GM18870 (cell line): Measurements from ENCODE around the gene DNAH14.
"Not testable (repeated sequence)": the region's sequence is repeated elsewhere in the genome, so short reads cannot be mapped to it uniquely, and the experiment has no call there.

Experiments
- ATAC-seq: cut with Tn5 transposase; IDR thresholded peaks from one replicate; pipeline ENCODE4 v1.9.1; 2021; ENCODE audit warnings: moderate library complexity; ENCODE audit not compliant: unreplicated experiment

Gene DNAH14

DNA sequence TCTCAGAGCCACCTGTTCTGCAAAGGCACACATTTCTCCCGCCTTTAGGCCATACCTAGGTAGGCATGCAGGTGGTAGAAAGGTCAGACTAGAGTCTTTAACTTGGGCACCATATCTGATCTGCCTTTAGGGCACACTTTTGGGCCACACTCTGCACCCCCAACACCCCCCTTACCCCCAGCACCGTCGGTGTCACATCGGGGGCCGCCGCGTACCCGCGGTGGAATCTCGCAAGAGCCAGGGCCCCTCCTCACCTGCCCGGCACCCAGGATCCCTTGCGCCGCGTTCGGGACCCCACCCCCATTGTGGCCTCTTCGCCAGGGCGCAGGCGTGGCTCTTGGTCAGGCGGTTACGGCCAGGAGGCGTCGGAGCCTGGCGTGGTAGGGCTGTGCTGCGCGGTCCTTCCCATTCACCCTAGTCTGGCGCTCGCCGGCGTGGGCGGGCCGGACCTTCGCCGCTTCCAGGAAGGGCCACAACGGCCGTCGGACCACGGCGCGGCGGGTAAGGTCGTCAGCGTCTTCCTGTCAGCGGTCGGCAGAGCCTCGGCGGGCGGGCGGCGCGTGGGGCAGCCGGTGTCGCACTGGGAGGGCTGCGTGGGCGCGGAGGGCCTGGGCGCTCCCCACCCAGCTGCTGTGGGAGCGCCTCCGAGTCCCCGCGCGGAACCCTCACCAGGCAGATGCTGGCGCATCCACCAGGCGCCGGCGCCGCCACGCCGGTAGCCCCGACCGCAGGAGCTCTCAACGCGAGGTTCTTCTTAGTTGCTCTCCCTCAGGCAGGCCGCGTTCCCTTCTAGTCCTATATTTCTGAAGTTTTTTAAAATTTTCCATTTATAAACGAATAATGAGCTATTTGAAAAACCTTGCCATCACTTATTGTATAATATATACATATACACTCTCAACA is at the start of gene DNAH14:
Gene DNAH14 (plus strand): TSS at position 341 of the 903 bp plus-strand sequence. CDS start 23,028 bp downstream, outside the sequence.
- ATAC-seq: no peak

DNA sequence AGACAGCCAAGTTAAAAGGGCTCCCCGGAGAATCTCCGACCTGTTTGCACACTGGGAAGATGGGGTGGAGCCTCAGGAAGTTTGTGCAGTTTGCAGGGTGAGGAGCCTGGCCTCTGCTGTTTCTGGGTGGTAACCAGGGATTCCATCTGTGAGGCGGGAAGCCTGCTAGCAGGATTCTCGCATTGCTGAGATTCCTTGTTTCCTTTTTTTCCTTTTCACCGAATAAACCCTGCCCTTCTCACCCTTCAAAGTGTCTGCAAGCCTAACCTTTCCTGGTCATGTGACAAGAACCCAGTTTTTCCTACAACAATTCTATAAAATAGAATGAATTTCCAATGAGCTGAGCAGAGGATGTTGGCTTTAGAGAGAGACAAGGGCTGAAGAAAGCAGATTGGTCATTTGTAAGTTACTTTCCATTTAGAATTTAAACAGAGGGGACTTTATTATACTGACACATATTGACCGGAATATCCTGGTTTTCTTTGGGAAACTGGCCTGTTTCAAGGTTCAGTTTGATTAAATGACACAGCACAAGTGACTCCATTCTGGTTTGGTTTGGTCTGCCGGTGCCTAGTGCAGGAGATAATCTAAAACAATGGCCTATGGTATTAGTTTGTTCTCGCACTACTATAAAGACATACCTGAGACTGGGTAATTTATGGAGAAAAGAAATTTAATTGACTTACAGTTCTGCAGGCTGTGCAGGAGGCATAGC is 48.7 kb upstream of the DNAH14 start:
- ATAC-seq: no peak

DNA sequence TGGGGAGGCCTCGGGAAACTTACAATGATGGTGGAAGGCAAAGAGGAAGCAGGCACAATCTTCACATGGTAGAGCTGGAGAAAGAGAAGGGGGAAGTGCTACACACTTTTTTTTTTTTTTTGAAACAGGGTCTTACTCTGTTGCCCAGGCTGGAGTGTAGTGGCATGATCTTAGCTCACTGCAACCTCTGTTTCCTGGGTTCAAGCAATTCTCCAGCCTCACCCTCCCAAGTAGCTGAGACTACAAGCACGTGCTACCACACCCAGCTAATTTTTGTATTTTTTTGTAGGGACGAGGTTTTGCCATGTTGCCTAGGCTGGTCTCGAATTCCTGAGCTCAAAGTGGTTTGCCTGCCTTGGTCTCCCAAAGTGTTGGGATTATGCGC is 48.2 kb upstream of the DNAH14 start:
- ATAC-seq: not testable (repeated sequence)

DNA sequence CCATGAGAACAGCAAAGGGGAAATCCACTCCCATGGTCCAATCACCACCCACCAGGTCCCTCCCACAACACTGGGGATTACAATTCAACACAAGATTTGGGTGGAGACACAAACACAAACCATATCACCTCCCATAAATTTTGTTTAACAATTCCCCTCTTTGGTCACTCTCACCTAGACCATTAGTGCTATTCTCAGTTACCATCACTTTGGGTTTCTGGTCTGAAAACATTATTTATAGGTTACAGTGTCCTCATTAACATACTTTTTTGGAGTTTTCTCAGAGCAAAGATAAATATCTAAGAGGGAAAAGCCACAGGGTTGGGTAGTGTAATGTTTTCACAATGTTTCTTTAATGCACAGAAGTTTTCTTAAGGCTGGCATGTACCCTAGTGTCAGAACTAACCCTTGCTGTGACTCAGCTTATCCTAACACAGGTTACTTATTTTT is 47.7 kb upstream of the DNAH14 start:
- ATAC-seq: no peak

DNA sequence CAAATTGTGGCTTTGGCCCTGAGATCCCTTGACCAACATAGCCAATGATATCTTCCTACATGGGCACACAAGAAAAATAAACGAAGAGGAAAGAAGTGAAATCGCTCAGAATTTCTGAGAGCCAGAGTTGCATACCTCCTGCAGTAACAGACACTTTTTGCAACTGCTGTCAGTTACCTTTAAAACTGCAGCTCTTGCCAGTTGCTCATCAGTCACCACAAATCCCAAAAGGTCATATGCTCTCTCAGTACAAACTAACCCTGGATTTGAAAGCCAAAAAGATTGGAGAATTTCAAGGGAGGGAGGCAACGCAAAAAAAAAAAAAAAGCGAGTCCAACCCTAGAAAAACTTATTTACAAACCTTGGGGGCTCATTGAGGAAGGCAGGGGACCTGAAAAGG is 47.2 kb upstream of the DNAH14 start:
- ATAC-seq: no peak

DNA sequence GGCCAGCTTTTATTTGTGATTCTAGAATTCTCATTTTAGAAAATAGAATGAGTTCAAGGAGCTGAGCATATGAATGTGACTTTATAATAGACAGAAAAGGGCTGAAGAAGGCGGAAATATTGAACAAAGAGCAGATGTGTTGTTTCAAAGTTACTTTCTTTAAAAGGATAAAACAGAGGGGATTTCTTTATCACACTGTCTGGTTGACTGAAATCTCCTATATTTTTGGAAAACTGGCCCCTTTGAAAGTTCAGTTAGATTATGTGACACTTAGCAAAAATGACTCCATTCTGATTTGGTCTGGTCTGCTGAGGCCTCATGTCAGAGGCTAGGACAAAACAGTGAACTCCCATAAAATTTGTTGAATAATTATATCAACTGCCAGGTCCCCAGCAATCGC is 46.4 kb upstream of the DNAH14 start:
- no peak for ATAC-seq

DNA sequence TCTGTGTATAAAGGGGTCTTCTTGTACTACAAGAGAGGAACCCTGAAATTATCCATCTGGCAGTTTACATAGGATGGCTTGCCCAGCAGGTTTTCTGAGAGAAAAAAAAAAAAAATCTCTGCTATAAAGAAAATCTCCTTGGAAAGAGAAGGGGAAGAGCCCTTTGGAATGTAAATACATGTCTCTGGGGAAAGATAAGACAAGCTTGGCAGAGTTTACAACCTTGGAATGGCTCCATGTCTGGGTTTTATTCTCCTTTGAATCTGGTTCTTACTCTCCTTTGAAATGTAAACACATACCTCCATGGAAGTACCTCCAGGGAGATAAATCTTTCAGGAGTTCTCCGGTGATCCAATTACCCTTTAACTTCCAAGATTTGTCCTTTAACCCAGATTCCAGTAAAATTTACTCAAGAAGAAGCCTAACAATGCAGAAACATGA is 45.1 kb upstream of the DNAH14 start:
- ATAC-seq: no peak

DNA sequence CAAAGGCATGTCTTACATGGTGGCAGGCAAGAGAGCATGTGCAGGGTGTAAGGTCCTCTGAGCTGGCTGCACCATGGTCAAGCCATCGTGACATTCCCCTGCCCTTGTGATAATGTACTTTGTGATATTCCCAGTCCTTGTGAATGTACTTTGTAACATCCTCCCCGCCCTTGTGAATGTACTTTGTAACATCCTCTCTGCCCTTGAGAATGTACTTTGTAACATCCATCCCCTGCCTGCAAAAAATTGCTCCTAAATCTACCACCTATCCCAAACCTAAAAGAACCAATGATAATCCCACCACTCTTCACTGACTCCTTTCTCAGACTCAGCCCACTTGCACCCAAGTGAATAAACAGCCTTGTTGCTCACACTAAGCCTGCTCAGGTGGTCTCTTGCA is 44.1 kb upstream of the DNAH14 start:
- ATAC-seq: not testable (repeated sequence)

DNA sequence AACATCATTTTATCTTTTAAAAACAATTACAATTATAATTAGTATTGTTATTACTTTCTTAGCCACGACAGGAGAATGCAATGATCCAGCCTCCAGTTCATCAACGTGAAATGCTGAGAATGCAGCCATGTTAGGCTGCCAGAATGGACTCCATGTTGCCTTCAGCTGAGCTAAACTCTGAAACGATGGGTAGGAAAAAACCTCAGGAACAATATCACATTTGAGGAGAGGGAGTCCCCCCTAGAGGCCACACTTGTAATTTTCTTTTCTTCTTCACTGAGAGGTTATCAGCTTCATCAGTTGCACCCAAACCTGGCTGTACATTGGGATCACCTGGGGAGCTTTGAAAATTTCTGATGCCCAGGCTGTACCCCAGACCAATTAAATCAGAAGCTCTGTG is 34.6 kb upstream of the DNAH14 start:
- ATAC-seq: no peak

DNA sequence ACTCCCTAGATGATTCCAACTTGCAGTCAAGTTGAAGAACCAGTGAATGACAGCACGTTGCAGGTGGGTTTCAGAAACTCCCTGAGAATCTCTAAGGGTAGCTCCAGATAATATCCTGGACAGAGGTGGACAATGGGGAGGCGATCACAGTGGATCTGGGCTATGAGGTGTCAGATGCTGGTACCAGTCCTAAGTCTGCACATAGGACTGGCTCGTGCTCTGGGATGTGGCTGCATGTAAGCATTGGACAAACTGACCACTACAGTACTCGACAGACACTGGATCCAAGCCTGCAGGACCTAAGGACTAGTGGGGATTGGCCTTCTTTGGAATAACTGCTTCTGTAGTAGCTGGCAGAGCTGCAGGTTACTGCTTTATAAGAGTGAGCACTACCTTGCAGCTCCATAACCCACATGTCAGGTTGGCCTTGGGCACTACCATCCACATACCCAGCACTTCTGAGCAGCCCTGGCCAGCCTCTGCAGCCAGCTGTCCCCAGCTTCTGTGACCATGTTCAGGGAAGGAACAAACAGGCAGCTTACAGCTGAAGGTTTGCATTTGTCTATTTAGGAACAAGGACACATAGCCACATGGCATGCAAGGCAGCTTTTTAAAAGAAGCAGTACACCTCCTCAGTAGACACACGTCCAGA is 33.2 kb upstream of the DNAH14 start:
- no peak for ATAC-seq

DNA sequence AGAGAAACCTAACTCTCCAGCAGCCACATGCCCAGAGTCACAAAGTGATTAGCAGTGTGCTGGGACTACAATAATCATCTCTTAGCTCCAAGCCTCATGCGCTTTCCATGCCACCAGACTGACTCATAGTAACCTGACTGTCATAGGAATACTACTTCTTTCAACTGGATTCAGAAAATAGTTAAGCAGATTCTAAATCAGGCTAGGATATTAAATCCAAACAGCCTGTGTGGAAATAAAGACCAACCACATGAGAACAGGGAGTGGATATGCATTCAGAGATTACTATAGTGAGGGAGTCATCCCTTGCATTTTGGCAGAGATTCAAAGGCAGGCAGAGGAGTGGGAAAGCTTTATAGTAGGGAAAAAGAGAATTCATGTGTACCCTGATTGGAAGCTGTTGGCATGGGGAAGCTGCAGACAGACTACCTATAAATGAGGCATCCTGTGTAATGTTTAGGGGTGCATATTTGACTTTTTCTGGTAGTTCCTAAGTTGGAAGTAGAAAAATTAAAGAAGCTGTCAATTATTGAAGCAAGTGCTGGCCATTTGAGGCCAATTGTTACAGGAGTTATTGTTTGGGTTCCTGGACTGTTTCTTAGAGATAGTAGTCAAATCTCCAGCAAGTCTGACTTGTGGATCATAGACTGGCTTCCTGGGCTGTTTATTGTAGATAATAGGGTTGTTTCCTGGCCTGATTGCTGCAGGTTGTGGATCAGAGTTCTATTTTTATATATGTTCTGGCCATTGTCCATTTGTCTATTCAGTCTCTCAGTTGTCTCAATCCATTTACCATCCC is 31.7 kb upstream of the DNAH14 start:
- ATAC-seq: no peak

DNA sequence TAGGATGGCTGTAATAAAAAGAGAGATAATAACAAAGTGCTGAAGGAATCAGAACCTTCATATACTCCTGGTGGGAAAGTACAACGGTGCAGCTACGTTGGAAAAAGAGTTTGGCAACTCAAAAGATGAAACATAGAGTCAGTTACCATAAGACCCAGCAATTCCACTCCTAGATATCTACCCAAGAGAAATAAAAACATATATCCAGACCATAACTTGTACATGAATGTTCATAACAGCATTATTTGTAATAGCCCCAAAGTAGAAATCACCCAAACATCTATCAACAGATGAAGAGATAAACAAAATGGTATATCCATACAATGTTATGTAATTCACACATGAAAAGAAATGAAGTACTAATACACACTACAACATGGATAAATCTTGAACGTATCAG is 30.5 kb upstream of the DNAH14 start:
- no peak for ATAC-seq

DNA sequence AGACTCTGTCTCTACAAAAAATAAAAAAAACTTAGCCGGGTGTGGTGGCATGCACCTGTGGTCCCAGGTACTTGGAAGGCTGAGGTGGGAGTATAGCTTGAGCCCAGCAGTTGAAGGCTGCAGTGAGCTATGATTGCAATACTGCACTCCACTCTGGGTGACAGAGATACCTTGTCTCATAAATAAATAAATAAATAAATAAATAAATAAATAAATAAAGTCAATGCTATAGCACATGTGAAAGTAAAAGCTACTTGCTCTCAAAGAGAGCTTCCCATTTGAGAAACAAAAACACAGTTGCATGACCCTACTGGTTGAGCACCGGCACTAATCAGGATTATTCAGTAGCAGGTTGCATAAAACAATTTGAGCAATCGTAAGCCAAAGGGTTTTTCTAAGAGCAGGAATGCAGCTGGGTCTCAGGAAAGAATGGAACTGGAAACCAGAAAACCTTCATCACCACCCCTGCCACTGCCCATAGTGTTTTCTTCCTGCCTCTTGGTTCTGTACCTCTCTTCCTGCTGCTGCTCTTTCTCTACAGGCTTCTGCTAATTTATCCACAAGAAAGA is 29.3 kb upstream of the DNAH14 start:
- ATAC-seq: no peak

DNA sequence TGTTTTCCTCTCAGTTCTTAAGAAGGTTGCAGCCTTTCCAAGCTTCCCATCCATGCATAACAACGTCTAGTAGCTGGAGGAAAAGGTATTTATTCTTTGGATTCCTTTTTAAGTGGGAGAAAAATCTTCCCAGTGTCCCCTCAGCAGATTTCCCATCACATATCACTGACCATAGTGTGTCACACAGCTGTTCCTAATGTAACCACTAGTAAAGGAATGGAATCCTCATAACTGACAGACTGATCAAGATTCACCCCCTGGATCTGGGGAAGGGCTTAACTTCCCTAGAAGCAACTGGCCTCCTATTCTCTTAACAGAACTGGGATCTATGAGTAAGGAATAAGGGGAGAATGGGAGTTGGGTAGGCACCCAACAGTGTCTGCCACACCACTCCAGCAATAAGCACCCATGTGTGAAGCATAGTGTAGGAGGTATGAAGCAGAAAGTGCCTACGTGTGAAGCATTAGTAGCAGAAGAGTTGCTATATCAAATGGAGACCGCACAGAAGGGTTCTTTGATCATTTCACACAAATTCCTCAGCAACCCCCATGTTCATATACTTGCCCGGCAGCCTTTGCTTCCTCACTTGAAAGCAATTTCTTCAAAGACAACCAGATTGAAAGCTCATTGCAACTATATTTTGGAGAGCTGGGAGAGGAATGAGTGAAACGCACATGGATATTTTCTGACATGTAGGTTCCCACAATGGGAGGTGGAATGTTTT is 28.2 kb upstream of the DNAH14 start:
- ATAC-seq: no peak

DNA sequence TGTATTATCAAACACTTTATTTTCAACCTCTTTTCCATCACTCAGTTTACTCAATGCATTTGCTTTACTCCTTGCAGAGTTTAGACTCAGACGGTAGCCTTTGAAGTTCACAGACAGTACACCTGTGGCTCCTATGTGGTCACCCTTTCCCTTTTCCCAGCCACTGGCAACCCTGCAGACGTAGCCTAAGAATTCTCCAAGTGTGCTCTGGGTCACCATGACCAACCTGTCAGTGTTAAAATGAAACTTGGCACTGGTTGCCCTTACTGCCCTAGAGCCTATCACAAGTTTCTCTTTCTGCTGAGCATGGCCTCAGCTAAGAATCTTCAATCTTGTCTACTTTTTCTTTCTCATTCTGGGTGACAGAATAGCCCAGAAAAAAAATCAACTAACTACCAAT is 25.5 kb upstream of the DNAH14 start:
- no peak for ATAC-seq

DNA sequence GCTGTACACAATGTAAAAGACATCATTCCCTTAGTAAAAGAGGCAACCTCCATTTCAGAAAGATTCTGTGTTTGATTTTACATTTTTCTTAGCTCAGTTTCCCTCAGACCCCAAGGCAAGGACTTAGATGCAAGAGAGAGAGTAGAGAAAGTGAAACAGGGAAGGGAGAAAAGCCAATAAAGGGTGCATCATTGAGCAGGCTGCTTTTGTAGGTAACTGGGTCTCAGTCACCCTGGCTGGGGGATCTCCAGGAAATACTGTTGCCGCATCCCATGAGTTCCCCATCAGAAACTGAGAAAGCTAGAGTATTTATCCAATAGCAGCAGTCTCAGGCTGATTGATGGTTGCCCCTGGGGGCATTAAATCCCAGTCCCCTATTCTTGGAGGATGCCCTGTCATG is 23.1 kb upstream of the DNAH14 start:
- ATAC-seq: no peak

DNA sequence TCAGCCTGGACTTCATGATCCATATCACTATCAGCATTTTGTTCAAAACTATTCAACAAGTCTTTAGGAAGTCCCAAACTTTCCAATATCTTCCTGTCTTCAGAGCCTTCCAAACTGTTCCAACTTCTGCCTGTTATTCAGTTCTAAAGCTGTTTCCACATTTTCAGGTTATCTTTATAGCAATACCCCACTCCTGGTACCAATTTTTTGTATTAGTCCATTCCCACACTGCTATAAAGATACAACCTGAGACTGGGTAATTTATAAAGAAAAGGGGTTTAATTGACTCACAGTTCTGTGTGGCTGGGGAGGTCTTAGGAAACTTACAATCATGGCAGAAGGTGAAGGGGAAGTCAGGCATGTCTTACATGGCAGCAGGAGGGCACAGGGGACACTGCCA is 18.3 kb upstream of the DNAH14 start:
- ATAC-seq: no peak

DNA sequence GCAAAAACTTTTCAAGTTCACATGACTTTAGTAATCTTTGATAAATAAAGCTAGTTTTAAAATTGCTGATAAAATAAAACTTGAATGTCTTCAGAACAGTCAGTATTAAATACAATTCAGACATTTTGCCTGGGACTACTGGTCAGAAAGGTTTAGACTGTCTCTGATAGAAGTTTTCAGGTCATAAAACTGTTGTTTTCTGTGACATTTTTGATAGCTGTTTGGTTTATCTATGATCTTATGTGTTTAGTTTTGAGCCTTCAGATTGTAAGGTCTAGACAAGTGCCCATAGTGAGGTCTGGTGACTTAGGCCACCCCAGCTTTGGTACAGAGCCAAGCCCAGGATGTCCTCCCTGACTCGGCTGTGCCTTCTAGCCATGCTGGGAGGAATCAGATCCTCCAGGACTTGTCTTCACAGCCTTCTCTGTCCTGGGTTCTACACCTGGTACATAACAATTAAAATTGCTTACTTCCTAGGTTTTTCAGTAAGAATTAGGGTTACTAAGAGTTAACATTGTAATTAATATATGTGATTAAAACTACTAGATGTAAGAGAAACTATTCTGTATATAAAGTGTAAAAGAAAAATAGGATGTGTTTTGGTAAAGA is 15.1 kb upstream of the DNAH14 start:
- no peak for ATAC-seq

DNA sequence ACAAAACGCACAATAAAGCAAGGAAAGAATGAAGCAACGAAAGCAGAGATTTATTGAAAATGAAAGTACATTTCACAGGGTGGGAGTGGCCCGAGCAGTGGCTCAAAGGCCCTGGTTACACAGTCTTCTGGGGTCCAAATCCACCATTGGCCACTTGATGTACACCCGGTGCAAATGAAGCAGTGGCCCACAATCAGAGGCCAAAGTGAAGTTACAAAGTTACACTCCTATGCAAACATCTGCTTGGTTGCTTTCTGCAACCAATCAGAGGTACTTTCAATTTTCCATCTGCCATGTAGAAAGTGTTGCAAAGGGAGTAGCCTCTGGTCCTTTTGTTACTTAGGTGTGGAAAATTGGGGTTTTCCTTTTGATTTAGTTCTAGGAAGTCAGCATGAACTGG is 10.0 kb upstream of the DNAH14 start:
- no peak for ATAC-seq
